Cardiac fibroblast (primary cell): ENCODE data around the gene NAT14.

Experiments
- DNase-seq, 2 donors: peaks; one replicate each; pipeline versions ENCODE4 v3.0.0 to v3.0.0-alpha.2; 2010; ENCODE audit warnings: low read depth in 2 of 2
- H3K4me3 ChIP-seq, 2 donors: replicated peaks in 1 of 2; 1 replicate in 1 of 2; 2 replicates in 1 of 2; pipeline ENCODE4 v1.5.1; 2011; ENCODE audit warnings: low read depth in 2 of 2, low read length in 2 of 2, mild to moderate bottlenecking in 2 of 2, moderate library complexity in 1 of 2
- TF ChIP-seq, protein P1 (sequence below): IDR thresholded peaks from one replicate; pipeline ENCODE4 v1.5.1; 2011; ENCODE audit warnings: low read depth, mild to moderate bottlenecking, low read length, inconsistent platforms

Gene NAT14

DNA sequence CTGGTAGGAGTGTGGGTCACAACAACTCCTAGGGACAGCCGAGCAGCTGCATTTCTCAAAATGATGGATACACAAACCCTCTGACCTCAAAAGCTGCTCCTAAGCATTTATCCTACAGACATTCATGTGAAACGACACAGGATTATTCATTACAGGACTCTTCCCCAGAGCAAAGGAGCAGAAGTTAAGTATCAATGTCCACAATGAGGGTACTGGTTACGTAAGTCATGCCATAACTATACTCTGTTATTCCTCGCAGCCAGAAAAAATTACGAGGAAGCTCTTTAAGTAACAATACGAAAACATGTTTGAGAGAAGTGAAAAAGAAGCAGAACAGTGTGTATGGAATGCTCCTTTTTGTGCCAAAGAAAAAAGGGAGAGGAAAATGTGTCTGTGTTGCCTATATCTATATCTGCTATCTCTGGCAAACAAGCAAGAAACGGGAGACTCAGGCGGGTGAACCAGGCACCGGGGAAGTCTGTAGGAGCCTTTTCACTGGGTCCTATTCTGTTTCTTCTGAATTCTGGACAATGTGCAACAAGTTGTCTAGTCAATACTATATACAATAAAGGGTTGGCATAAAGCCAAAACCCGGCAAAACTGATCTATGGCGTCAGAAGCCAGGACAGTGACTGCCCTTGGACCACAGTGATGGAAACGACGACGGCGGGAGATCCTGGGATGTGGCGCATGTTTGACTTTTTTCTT lies 24.9 kb upstream of the NAT14 start:
- peak; percentile 46 to 61 for DNase-seq
- TF ChIP-seq, protein P1, sequence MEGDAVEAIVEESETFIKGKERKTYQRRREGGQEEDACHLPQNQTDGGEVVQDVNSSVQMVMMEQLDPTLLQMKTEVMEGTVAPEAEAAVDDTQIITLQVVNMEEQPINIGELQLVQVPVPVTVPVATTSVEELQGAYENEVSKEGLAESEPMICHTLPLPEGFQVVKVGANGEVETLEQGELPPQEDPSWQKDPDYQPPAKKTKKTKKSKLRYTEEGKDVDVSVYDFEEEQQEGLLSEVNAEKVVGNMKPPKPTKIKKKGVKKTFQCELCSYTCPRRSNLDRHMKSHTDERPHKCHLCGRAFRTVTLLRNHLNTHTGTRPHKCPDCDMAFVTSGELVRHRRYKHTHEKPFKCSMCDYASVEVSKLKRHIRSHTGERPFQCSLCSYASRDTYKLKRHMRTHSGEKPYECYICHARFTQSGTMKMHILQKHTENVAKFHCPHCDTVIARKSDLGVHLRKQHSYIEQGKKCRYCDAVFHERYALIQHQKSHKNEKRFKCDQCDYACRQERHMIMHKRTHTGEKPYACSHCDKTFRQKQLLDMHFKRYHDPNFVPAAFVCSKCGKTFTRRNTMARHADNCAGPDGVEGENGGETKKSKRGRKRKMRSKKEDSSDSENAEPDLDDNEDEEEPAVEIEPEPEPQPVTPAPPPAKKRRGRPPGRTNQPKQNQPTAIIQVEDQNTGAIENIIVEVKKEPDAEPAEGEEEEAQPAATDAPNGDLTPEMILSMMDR: no peak
- H3K4me3 ChIP-seq: peak overlapping the region; percentile 94 to 95

DNA sequence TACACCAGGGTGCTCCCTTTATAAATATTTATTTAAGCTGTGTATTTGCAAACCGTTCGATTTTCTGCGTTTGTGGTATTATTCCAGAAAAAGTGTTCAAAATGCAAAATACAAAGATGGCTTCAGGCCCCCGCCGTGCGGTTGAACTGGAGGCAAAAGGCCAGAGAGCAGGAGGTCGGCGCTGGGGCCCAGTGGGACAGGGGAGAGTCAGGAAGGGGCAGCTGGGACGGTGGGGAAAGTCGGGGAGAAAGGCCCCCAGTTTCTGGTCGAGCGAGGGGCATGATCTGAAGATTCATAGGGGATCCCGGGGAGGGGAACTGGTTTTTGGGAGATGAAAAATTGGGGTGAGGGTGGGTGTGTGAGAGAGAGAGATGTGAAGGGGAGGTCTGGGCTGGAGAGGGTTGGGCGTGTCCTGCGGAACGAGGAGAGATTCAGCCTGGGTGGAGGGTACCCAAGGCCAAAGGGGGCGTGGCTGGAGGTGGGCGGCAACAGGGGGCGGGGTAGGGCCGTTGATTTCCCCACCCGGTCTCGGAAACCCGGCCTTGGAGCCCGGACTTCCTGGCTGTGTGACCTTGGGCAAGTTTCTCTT lies 24.2 kb upstream of the NAT14 start:
- TF ChIP-seq, protein P1: no peak
- peak; percentile 83 to 96 for DNase-seq

DNA sequence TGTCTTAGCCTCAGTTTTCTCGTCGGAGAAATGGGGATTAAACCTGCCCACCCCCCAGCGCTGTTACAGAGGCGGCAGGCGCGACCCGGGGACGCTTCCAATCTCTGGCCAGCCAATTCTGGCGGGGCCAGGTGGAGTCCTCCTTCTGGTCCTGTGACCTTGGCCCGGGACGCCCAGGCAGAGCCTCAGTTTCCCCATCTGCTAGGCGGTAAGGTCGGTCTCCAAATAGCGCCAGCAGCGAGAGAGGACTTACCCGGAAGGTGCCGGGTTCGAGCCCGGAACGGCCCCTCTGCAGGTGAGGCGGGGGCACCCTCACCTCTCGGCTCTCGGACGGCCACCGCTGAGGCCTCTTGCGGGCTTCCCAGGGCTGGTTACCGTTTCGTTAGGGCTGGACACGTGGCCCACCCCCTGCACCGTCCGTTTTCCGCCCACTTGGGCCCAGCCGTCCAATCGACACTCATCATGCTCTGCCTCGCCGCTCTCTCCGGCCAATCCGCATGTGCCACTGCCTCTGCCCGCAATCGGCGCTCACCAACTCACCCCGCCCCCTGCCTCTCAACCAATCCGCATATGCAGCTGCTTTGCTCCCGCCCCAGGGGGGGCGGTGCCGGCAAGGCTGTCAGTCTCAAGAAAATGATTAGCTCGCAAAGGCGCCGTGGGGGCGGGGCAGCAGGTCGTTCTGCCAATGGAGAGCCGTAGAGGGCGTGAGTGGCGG lies 23.6 kb upstream of the NAT14 start, which contains the start of gene ISOC2:
Gene ISOC2 (minus strand): TSS at position 384 of the 715 bp plus-strand sequence. CDS start 5,156 bp downstream, outside the sequence.
- DNase-seq: peak; percentile 100
- H3K4me3 ChIP-seq: peak within 1 kb of the TSS; percentile 94 to 95
- TF ChIP-seq, protein P1: no peak

More for the DNA sequence above, 24.2 kb upstream of the NAT14 start:
- H3K4me3 ChIP-seq: peak overlapping the region; percentile 94 to 95

DNA sequence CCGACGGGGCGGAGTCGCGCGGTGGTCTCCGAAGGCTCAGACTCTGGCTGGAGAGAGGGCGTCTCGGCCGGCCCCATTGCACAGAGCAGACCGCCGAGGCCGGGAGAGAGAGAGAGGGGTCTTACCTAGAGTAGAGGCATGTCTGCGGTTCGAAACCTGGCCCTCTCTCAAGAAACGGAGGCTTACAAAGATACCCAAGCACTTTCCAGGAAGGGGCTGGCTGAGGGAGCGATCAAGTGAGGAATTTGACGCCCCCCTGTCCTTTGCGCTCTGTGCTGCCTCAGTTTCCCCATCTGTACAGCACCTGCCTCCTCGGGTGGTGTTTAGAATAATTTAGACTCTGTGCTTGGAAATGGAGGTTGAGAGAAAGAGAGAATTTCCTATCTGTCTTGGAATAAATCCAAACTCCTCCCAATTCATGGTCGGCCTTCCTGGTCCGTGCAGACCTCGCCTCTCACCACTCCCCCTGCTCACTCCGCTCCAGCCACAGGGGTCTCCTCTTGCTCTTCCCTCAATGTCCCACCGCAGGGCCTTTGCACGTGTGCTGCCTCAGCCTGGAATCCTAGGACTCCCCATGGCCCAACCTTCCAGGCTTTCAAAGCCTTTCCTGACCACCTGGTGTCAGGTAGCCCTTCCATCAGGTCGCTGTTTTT lies 22.9 kb upstream of the NAT14 start:
- DNase-seq: peak; percentile 51 to 52

DNA sequence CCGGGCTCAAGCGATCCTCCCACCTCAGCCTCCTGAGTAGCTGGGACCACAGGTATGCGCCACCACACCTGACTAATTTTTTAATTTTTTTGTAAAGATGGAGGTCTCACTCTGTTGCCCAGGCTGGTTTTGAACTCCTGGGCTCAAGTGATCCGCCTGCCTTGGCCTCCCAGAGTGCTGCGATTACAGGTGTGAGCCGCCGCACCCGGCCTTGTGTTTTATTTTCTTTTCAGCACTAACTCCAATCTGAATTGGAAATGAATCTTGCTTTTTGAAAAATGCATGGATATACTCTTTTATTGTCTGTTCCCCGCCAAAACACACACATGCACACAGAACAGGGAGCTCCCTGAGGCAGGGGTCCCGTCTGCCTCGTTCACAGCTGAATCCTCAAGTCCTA lies 22.3 kb upstream of the NAT14 start:
- DNase-seq: no peak
- TF ChIP-seq, protein P1: no peak
- H3K4me3 ChIP-seq: no peak overlapping the region

More for the DNA sequence above, 22.9 kb upstream of the NAT14 start:
- peak overlapping the region; percentile 53 to 62 for H3K4me3 ChIP-seq
- TF ChIP-seq, protein P1: no peak

DNA sequence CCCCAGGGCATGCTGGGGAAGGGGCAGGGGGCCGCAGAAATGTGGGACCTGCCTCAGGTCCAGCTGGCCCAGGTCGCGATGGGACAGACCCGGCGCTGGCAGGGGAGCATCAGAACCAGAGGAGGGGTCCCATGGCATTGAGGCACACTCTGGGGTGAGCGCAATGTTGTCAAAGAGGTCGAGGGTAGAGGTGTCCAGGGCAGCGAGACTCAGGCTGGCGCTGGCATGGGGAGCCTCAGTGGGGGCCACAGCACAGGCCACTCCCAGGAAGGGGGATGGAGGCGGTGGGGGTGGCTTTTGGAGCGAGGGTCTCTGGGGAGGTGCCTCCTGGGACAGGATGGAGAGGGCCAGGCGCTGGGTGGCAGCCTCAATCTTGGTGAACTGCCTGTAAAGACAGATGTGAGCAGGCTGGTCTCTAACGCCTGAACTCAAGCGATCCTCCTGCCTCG lies 21.4 kb upstream of the NAT14 start:
- TF ChIP-seq, protein P1: no peak
- DNase-seq: no peak
- H3K4me3 ChIP-seq: no peak overlapping the region
